ENCODE results near the gene CAPN7.

CAPN7 gene

DNA sequence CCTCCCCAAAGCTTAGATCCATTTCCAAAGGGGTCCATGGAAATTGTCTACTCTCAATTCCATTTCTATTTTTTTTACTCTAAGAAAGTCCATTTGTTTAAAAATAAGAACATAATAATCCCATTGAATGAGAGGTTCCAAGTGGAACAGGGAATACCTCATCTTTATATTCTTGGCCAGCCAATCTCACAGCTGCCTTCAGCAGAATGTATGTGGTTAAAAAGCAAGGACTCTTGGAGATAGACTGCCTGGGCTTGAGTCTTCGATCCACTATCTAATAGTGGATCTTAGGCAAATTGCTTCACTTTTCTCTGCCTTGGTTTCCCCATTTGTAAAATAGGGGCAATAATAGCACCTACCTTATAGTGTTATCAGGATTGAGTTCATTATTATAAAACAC lies 24.5 kb upstream of the CAPN7 start:
- Histone ChIP-seq H3K27me3 (ENCODE audit: insufficient read depth, poor library complexity, severe bottlenecking) (peaks cover 6% of the 10 kb centered on the region), H3K4me3 (replicated peaks; ENCODE audit: insufficient read depth, low read length) (no peak overlapping the region), H3K27ac (replicated peaks) (no peak overlapping the region)
- DNase-seq (ENCODE audit: low read depth in 1 of 2, low spot score in 1 of 2): no peak
- TF ChIP-seq, protein P1, sequence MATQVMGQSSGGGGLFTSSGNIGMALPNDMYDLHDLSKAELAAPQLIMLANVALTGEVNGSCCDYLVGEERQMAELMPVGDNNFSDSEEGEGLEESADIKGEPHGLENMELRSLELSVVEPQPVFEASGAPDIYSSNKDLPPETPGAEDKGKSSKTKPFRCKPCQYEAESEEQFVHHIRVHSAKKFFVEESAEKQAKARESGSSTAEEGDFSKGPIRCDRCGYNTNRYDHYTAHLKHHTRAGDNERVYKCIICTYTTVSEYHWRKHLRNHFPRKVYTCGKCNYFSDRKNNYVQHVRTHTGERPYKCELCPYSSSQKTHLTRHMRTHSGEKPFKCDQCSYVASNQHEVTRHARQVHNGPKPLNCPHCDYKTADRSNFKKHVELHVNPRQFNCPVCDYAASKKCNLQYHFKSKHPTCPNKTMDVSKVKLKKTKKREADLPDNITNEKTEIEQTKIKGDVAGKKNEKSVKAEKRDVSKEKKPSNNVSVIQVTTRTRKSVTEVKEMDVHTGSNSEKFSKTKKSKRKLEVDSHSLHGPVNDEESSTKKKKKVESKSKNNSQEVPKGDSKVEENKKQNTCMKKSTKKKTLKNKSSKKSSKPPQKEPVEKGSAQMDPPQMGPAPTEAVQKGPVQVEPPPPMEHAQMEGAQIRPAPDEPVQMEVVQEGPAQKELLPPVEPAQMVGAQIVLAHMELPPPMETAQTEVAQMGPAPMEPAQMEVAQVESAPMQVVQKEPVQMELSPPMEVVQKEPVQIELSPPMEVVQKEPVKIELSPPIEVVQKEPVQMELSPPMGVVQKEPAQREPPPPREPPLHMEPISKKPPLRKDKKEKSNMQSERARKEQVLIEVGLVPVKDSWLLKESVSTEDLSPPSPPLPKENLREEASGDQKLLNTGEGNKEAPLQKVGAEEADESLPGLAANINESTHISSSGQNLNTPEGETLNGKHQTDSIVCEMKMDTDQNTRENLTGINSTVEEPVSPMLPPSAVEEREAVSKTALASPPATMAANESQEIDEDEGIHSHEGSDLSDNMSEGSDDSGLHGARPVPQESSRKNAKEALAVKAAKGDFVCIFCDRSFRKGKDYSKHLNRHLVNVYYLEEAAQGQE (IDR thresholded peaks at IDR 0.05; ENCODE audit: insufficient replicate concordance, low read depth): no peak
- TF ChIP-seq, protein P2, sequence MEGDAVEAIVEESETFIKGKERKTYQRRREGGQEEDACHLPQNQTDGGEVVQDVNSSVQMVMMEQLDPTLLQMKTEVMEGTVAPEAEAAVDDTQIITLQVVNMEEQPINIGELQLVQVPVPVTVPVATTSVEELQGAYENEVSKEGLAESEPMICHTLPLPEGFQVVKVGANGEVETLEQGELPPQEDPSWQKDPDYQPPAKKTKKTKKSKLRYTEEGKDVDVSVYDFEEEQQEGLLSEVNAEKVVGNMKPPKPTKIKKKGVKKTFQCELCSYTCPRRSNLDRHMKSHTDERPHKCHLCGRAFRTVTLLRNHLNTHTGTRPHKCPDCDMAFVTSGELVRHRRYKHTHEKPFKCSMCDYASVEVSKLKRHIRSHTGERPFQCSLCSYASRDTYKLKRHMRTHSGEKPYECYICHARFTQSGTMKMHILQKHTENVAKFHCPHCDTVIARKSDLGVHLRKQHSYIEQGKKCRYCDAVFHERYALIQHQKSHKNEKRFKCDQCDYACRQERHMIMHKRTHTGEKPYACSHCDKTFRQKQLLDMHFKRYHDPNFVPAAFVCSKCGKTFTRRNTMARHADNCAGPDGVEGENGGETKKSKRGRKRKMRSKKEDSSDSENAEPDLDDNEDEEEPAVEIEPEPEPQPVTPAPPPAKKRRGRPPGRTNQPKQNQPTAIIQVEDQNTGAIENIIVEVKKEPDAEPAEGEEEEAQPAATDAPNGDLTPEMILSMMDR (IDR thresholded peaks at IDR 0.05; ENCODE audit: insufficient read depth, low read length): no peak
- TF ChIP-seq GABPA (IDR thresholded peaks at IDR 0.05; ENCODE audit: low read depth): no peak
- no peak for TF ChIP-seq POLR2AphosphoS5 (IDR thresholded peaks at IDR 0.05; ENCODE audit: low read depth)
- no peak for TF ChIP-seq SPI1 (IDR thresholded peaks at IDR 0.05; ENCODE audit: borderline replicate concordance, low read depth)

DNA sequence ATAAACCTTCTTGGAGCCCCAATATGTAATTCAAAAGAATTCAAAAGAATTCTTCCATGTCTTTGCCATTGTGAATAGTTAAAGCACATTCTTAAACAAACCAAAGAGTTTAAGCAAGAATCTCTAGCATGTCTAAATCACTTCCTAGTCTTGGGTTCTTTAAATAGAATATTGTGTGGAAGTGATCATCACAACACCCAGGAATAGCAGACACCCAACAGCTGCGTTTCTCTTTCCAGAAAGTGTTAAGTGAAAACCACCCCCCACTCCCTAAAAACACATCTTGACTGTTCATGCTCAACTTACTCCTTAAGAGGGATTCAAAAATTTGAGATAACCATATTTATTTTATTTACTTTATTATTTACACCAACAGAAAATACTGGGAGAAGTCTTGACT lies 24.1 kb upstream of the CAPN7 start:
- TF ChIP-seq SPI1 (IDR thresholded peaks at IDR 0.05; ENCODE audit: borderline replicate concordance, low read depth) (no peak), GABPA (IDR thresholded peaks at IDR 0.05; ENCODE audit: low read depth) (no peak), POLR2AphosphoS5 (IDR thresholded peaks at IDR 0.05; ENCODE audit: low read depth) (no peak)
- TF ChIP-seq, protein P1 (IDR thresholded peaks at IDR 0.05; ENCODE audit: insufficient replicate concordance, low read depth): no peak
- TF ChIP-seq, protein P2 (IDR thresholded peaks at IDR 0.05; ENCODE audit: insufficient read depth, low read length): no peak
- no peak overlapping the region for H3K27ac ChIP-seq (replicated peaks)
- H3K27me3 ChIP-seq (ENCODE audit: insufficient read depth, poor library complexity, severe bottlenecking): peaks cover 6% of the 10 kb centered on the region
- no peak for DNase-seq (ENCODE audit: low read depth in 1 of 2, low spot score in 1 of 2)
- H3K4me3 ChIP-seq (replicated peaks; ENCODE audit: insufficient read depth, low read length): no peak overlapping the region

DNA sequence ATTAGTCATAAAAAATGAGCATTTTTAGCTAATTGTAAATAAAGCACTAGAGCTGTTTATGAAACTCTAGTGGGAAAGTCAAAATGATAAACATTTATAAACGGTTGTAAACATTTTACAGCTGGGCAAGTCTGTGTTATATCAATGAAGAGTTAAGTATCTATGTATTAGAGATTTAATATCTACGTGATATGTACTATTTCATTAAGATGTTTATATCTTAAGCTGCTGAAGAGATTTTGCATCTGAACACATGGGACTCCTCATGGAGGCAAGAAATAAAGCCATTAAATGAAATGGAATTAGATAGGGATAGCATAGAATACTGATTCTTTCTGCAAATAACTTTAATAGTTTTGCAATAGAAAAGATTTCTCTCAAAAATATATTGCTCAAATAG lies 23.0 kb upstream of the CAPN7 start:
- TF ChIP-seq, protein P2 (IDR thresholded peaks at IDR 0.05; ENCODE audit: insufficient read depth, low read length): no peak
- TF ChIP-seq, protein P1 (IDR thresholded peaks at IDR 0.05; ENCODE audit: insufficient replicate concordance, low read depth): no peak
- DNase-seq (ENCODE audit: low read depth in 1 of 2, low spot score in 1 of 2): no peak
- peaks cover 6% of the 10 kb centered on the region for H3K27me3 ChIP-seq (ENCODE audit: insufficient read depth, poor library complexity, severe bottlenecking)
- no peak overlapping the region for H3K27ac ChIP-seq (replicated peaks)
- H3K4me3 ChIP-seq (replicated peaks; ENCODE audit: insufficient read depth, low read length): no peak overlapping the region
